Measurements from ENCODE around the gene DNAJC4. TPM values are rescaled to one million over a fixed set of nuclear protein-coding genes. Genes with fewer than 3 reads are reported as not detected.
A peak's percentile ranks its signal among the peaks of the same experiment; 100 is the strongest.

DNAJC4 gene
- total and polyA plus RNA-seq, 8 donors, result 28.1 to 125 (median 34.7) TPM

DNA sequence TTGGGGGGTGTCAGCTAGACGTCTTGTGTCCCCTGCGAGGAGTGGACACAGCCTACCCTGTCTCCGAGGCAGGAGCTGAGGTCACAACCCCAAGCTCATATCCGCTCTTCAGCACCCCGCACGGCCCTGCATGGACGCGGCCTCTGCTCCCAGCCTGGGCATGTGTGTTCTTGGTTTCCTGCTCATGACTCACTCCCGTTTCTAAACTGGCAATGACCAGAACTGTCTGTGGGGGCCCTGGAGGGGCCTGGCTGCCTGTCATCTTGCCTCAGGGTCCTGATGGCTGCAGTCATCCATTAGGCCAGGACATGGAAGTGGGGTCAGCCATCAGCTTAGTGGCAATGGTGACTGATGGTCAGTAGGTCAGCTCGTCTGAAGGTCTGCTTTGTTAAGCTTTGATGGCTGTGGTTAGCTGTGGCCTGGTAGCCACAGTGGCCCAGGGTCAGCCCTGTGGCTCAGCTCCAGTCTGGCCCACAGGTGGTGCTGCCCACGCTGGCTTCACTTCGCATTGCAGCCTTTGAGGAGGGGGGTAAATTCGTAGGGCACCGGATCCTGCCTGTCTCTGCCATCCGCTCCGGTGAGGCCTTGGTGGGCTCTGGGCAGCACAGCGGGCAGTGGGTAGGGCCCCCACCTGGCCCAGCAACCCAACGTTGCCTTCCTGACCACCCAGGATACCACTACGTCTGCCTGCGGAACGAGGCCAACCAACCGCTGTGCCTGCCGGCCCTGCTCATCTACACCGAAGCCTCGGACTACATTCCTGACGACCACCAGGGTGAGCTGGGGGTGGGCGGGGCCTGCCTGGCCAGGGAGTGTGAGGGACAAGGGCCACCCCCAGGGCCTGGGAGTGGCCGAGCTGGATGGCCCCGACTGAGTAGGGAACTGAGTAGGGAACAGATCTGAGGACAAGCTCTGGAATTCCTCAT is 32.9 kb downstream of the DNAJC4 start:
- TF ChIP-seq, protein P1, sequence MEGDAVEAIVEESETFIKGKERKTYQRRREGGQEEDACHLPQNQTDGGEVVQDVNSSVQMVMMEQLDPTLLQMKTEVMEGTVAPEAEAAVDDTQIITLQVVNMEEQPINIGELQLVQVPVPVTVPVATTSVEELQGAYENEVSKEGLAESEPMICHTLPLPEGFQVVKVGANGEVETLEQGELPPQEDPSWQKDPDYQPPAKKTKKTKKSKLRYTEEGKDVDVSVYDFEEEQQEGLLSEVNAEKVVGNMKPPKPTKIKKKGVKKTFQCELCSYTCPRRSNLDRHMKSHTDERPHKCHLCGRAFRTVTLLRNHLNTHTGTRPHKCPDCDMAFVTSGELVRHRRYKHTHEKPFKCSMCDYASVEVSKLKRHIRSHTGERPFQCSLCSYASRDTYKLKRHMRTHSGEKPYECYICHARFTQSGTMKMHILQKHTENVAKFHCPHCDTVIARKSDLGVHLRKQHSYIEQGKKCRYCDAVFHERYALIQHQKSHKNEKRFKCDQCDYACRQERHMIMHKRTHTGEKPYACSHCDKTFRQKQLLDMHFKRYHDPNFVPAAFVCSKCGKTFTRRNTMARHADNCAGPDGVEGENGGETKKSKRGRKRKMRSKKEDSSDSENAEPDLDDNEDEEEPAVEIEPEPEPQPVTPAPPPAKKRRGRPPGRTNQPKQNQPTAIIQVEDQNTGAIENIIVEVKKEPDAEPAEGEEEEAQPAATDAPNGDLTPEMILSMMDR (IDR thresholded peaks at IDR 0.05), result no peak
- H3K27ac ChIP-seq, result no peak overlapping the region
- DNase-seq (peak in 3 of 6 donors; percentile 44 to 74 (median 45)), ATAC-seq (no peak), FAIRE-seq (no peak)
- peaks cover 0 to 8% (median 0%) of the 10 kb centered on the region in 3 donors for H3K36me3 ChIP-seq
- H3K27me3 ChIP-seq, result no peaks in the 10 kb centered on the region
- intact Hi-C loops (cut with DNase I), result loop anchor here in 1 of 3 donors (5.0 kb wide), 1 partner anchor 56 kb away; the partner anchor contains the start of gene FERMT3
- H3K4me1 ChIP-seq, result peaks cover 0 to 5% (median 0%) of the 10 kb centered on the region in 3 donors
- no peaks in the 10 kb centered on the region for H3K9me3 ChIP-seq
- WGBS, 2 donors, result 86 to 88% methylated on average over 29 of the region's 29 CpGs
- no peak overlapping the region for H3K4me3 ChIP-seq

DNA sequence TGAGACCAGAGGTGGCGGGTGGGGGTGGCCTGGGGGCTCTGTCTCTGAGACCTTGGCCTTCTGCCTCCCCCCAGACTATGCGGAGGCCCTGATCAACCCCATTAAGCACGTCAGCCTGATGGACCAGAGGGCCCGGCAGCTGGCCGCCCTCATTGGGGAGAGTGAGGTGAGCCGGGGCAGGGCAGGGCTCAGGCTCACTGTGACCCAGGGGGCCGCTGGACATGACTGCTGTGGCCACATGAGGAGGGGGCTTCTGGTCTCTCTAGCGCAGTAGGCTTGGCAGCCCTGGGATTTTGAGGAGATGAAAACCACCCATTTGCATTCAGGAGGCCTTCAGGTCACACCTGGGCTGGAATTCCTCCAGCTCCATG is 33.6 kb downstream of the DNAJC4 start:
- H3K36me3 ChIP-seq, result peaks cover 0 to 2% (median 0%) of the 10 kb centered on the region in 3 donors

DNA sequence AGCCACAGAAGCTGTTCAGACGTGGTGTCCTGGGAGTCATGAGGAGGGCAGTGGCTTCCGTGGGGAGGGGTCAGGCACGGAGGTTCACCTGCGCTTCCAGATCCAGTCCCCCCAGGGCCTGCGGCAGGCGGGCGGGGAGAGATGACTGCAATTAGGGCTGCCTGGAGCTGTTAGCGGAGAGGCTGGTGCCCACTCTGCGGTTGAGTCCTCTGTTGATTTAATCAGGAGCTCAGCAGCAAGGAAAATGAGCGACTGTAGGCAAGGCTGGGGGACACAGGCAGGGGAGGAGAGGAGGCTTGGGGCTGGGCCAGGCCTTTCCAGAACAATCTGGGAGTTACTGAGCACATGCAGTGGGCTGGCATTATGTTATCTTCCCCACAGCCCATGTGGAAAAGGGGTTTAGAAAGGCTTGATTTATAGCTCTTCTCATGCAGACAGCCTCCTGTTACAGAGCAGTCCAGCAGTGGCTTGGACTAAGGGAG is 34.1 kb downstream of the DNAJC4 start:
- H3K4me1 ChIP-seq, result peaks cover 0 to 12% (median 5%) of the 10 kb centered on the region in 3 donors
- H3K27me3 ChIP-seq, result no peaks in the 10 kb centered on the region
- 88 to 96% methylated on average over 10 of the region's 10 CpGs for whole genome bisulfite sequencing, 2 donors
- TF ChIP-seq, protein P1 (IDR thresholded peaks at IDR 0.05), result no peak
- H3K36me3 ChIP-seq, result no peaks in the 10 kb centered on the region
- no peak overlapping the region for H3K4me3 ChIP-seq
- no peak overlapping the region for H3K27ac ChIP-seq
- DNase-seq, result peak in 1 of 6 donors; percentile 62
- no peak for FAIRE-seq
- H3K9me3 ChIP-seq, result no peaks in the 10 kb centered on the region
- intact Hi-C loops (cut with DNase I), result loop anchor here in 1 of 3 donors (5.0 kb wide), 1 partner anchor 57 kb away; the partner anchor contains the start of gene FERMT3
- ATAC-seq, result no peak

More for the DNA sequence above, 33.6 kb downstream of the DNAJC4 start:
- ATAC-seq (no peak), DNase-seq (no peak), FAIRE-seq (no peak)
- intact Hi-C loops (cut with DNase I), result loop anchor here in 1 of 3 donors (5.0 kb wide), 1 partner anchor 57 kb away; the partner anchor contains the start of gene FERMT3
- H3K27ac ChIP-seq, result no peak overlapping the region
- H3K4me1 ChIP-seq, result peaks cover 0 to 12% (median 5%) of the 10 kb centered on the region in 3 donors
- no peaks in the 10 kb centered on the region for H3K9me3 ChIP-seq
- 95 to 96% methylated on average over 8 of the region's 8 CpGs for WGBS, 2 donors
- no peaks in the 10 kb centered on the region for H3K27me3 ChIP-seq
- TF ChIP-seq, protein P1 (IDR thresholded peaks at IDR 0.05), result no peak
- no peak overlapping the region for H3K4me3 ChIP-seq

DNA sequence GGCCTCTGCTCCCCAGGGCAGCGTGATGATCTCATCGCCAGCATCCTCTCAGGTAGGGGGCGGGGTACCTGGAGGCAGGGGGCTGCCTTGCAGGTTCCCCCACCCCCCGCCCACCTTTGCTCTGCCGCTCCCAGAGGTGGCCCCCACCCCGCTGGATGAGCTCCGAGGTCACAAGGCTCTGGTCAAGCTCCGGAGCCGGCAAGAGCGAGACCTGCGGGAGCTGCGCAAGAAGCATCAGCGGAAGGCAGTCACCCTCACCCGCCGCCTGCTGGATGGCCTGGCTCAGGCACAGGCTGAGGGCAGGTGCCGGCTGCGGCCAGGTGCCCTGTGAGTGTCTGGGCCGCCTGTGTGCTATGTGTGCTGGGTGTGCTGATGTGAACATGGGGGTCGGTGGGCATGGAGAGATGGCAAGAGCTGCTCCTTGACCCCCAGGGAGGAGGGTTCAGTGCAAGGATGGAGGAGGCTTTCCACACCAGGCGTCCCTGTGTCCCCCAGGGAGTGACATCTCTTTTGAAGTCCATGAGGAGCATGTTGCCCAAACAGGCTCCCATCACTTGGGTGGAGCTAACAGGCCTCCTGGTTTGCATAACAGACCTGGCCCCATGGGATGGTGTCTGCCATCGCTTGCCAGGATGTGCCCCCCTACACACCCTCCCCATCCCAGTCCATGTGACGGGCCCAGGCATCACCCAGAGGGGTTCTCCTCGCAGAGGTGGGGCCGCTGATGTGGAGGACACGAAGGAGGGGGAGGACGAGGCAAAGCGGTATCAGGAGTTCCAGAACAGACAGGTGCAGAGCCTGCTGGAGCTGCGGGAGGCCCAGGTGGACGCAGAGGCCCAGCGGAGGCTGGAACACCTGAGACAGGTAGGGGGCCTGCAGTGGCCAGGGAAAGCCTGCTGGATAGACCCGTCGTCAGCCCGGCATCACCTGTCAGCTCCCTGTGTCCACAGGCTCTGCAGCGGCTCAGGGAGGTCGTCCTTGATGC is 35.1 kb downstream of the DNAJC4 start:
- H3K27me3 ChIP-seq, result no peaks in the 10 kb centered on the region
- TF ChIP-seq, protein P1 (IDR thresholded peaks at IDR 0.05), result no peak
- peak in 3 of 6 donors; percentile 54 to 75 (median 58) for DNase-seq
- no peaks in the 10 kb centered on the region for H3K36me3 ChIP-seq
- H3K9me3 ChIP-seq, result no peaks in the 10 kb centered on the region
- FAIRE-seq, result no peak
- no peak overlapping the region for H3K27ac ChIP-seq
- intact Hi-C loops (cut with DNase I), result no loop called here
- 92 to 93% methylated on average over 35 of the region's 35 CpGs for WGBS, 2 donors
- no peak for ATAC-seq
- H3K4me3 ChIP-seq, result no peak overlapping the region
- peaks cover 0 to 12% (median 5%) of the 10 kb centered on the region in 3 donors for H3K4me1 ChIP-seq
